ENCODE results near the gene SIAH1.
A peak's percentile ranks its signal among the peaks of the same experiment; 100 is the strongest.
"Not testable (repeated sequence)": the region's sequence is repeated elsewhere in the genome, so short reads cannot be mapped to it uniquely, and the experiment has no call there.

SIAH1 gene

GRCh38 chr16:48393485-48394354 lies 8.5 kb upstream of the SIAH1 start:
- peak in 52 of 56 donors; percentile 9 to 83 (median 52) for DNase-seq

GRCh38 chr16:48392407-48392806 lies 7.2 kb upstream of the SIAH1 start:
- DNase-seq = no peak

GRCh38 chr16:48386559-48387312 lies 1.5 kb upstream of the SIAH1 start:
- DNase-seq = no peak

GRCh38 chr16:48384520-48385252 lies 527 bp downstream of the SIAH1 start:
- DNase-seq = peak in 44 of 56 donors; percentile 5 to 78 (median 48)

- peak in 4 of 56 donors; percentile 16 to 44 (median 34) for DNase-seq
These were observed 1.2 kb downstream of the SIAH1 start for GRCh38 chr16:48383877-48384519.

GRCh38 chr16:48383009-48383876 lies 2.0 kb downstream of the SIAH1 start:
- no peak for DNase-seq

GRCh38 chr16:48382131-48382530 lies 3.1 kb downstream of the SIAH1 start:
- no peak for DNase-seq

- no peak for DNase-seq
These were observed 4.0 kb downstream of the SIAH1 start for GRCh38 chr16:48381201-48381600.

- no peak for DNase-seq
These were observed 6.4 kb downstream of the SIAH1 start for GRCh38 chr16:48378836-48379235.

- DNase-seq = no peak
These were observed 6.9 kb downstream of the SIAH1 start for GRCh38 chr16:48378276-48378675.

- DNase-seq = not testable (repeated sequence)
These were observed 7.9 kb downstream of the SIAH1 start for GRCh38 chr16:48377301-48377700.

GRCh38 chr16:48374255-48374654 lies 11.0 kb downstream of the SIAH1 start:
- DNase-seq = no peak

GRCh38 chr16:48373258-48374029 lies 11.8 kb downstream of the SIAH1 start:
- no peak for DNase-seq

GRCh38 chr16:48372744-48373143 lies 12.5 kb downstream of the SIAH1 start:
- no peak for DNase-seq

GRCh38 chr16:48371393-48371780 lies 13.8 kb downstream of the SIAH1 start:
- DNase-seq = no peak

- not testable (repeated sequence) for DNase-seq
These were observed 14.4 kb downstream of the SIAH1 start for GRCh38 chr16:48370668-48371392.

- no peak for DNase-seq
These were observed 15.0 kb downstream of the SIAH1 start for GRCh38 chr16:48370229-48370628.

- DNase-seq = no peak
These were observed 15.4 kb downstream of the SIAH1 start for GRCh38 chr16:48369765-48370164.

All from amygdala (tissue), 56 donors.